Measurements from ENCODE around the gene RPL23. TPM values are rescaled to one million over a fixed set of nuclear protein-coding genes. Genes with fewer than 3 reads are reported as not detected.

RPL23 gene
- total and polyA plus RNA-seq, 2 donors from 2014 or later = 1,183 to 2,399 TPM

GRCh38 chr17:38852771-38853291, 690 bp downstream of the RPL23 start:
- Histone ChIP-seq H3K4me1 (ENCODE audit: control insufficient read depth in 2 of 3, insufficient read depth in 2 of 3, low read depth in 1 of 3, low read length in 3 of 3) (peaks cover 0 to 22% (median 0%) of the 10 kb centered on the region in 3 donors), H3K4me3 (ENCODE audit: low read length in 3 of 3) (peak overlapping the region; percentile 94 to 97 (median 94)), H3K27me3 (ENCODE audit: control insufficient read depth, insufficient read depth, low read length) (no peaks in the 10 kb centered on the region), H3K9me3 (ENCODE audit: control insufficient read depth in 2 of 3, insufficient read depth in 1 of 3, low read length in 3 of 3) (no peaks in the 10 kb centered on the region), H3K36me3 (ENCODE audit: control insufficient read depth in 2 of 3, insufficient read depth in 3 of 3, low read length in 3 of 3) (peaks cover 5 to 38% (median 25%) of the 10 kb centered on the region in 3 donors), H3K9ac (ENCODE audit: low read length in 3 of 3) (peak overlapping the region; percentile 95 to 97 (median 95)), H3K27ac (ENCODE audit: low read depth in 2 of 2, low read length in 2 of 2) (peak overlapping the region; percentile 96 to 99)
- TF ChIP-seq CTCF (IDR thresholded peaks at IDR 0.05; ENCODE audit: borderline replicate concordance, extremely low read depth, insufficient read depth) = no peak
- peak in 1 of 5 donors; percentile 32 for DNase-seq
- intact Hi-C loops (cut with DNase I) = no loop called here
- no peak for FAIRE-seq

- H3K27me3 ChIP-seq (ENCODE audit: control insufficient read depth, insufficient read depth, low read length) = no peaks in the 10 kb centered on the region
- H3K27ac ChIP-seq (ENCODE audit: low read depth in 2 of 2, low read length in 2 of 2) = no peak overlapping the region
- no peak for TF ChIP-seq CTCF (IDR thresholded peaks at IDR 0.05; ENCODE audit: borderline replicate concordance, extremely low read depth, insufficient read depth)
- DNase-seq (no peak), FAIRE-seq (no peak)
- no peaks in the 10 kb centered on the region for H3K9me3 ChIP-seq (ENCODE audit: control insufficient read depth in 2 of 3, insufficient read depth in 1 of 3, low read length in 3 of 3)
- peaks cover 0 to 22% (median 0%) of the 10 kb centered on the region in 3 donors for H3K4me1 ChIP-seq (ENCODE audit: control insufficient read depth in 2 of 3, insufficient read depth in 2 of 3, low read depth in 1 of 3, low read length in 3 of 3)
- H3K4me3 ChIP-seq (ENCODE audit: low read length in 3 of 3) = peak overlapping the region; percentile 5 to 97 (median 94)
- intact Hi-C loops (cut with DNase I) = no loop called here
- H3K9ac ChIP-seq (ENCODE audit: low read length in 3 of 3) = peak overlapping the region in 2 of 3 donors; percentile 11 to 97
- H3K36me3 ChIP-seq (ENCODE audit: control insufficient read depth in 2 of 3, insufficient read depth in 3 of 3, low read length in 3 of 3) = peaks cover 5 to 38% (median 25%) of the 10 kb centered on the region in 3 donors
Measured at GRCh38 chr17:38851434-38851833, 2.1 kb downstream of the RPL23 start.

GRCh38 chr17:38850374-38850773, 3.1 kb downstream of the RPL23 start:
- H3K36me3 ChIP-seq (ENCODE audit: control insufficient read depth in 2 of 3, insufficient read depth in 3 of 3, low read length in 3 of 3) = peaks cover 5 to 38% (median 25%) of the 10 kb centered on the region in 3 donors
- peak overlapping the region in 1 of 3 donors; percentile 97 for H3K9ac ChIP-seq (ENCODE audit: low read length in 3 of 3)
- H3K4me1 ChIP-seq (ENCODE audit: control insufficient read depth in 2 of 3, insufficient read depth in 2 of 3, low read depth in 1 of 3, low read length in 3 of 3) = peaks cover 0 to 22% (median 0%) of the 10 kb centered on the region in 3 donors
- H3K4me3 ChIP-seq (ENCODE audit: low read length in 3 of 3) = no peak overlapping the region
- no peak for DNase-seq
- H3K27me3 ChIP-seq (ENCODE audit: control insufficient read depth, insufficient read depth, low read length) = no peaks in the 10 kb centered on the region
- intact Hi-C loops (cut with DNase I) = no loop called here
- FAIRE-seq = no peak
- no peak overlapping the region for H3K27ac ChIP-seq (ENCODE audit: low read depth in 2 of 2, low read length in 2 of 2)
- no peaks in the 10 kb centered on the region for H3K9me3 ChIP-seq (ENCODE audit: control insufficient read depth in 2 of 3, insufficient read depth in 1 of 3, low read length in 3 of 3)
- TF ChIP-seq CTCF (IDR thresholded peaks at IDR 0.05; ENCODE audit: borderline replicate concordance, extremely low read depth, insufficient read depth) = no peak
